ENCODE data around the gene GPC6.

GPC6 gene

DNA sequence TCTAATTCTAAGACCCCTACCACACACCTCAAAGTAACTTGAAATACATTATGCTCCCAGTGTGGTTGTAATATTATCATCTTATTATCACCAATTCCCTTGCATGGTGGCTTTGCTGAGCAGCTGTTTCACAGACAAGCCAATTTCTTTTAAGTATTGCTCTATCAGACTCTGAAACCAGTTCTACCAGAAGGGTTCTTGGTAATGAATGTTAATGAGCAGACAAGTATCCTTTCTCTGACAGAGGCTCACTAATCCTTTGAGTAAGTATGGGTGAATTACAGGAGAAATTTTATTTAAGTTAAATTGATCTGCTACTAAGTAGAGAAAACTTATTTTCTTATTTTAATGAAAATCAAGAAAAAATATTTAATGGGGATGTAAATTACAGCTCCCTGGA is 326.0 kb downstream of the GPC6 start:
- in situ Hi-C loops (cut with HindIII; ENCODE audit: low sequenced_read_pairs) = no loop called here

DNA sequence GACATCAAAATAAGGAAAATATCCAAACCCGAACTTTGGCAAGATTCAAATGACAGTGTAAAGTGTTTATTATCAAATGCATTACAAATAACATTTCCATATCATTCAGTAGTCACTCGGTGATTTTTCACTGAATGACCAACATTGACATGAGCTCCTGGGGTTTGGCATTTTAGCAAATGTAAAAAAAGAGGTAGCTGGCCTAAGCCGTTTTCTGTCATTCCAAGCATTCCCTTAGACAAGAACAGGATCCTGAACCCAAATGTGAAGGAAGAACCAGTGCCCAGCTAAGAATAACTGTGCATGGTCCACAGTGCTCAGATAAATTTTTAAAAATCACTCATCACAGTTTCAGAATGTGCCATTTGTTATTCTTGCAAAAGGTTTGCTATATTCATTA is 327.9 kb downstream of the GPC6 start:
- in situ Hi-C loops (cut with HindIII; ENCODE audit: low sequenced_read_pairs) = no loop called here

DNA sequence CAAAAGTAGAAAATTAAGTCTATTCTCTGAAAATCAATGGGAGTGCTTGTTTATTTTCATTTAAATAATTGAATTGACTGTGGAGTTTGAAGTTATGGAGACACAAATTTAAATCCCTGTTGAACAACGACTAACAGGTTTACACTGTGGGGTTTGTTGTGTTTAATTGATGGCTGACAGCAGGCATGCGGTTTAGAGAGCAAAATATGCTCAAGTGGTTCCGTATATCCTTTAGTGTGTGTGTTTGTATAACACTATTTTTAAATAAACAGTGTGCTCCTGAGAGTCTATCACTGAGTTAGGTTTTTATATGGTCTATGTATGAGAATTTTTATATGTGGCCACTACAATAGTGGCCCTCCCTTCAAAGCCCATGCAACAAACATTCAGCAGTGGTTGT is 332.0 kb downstream of the GPC6 start:
- in situ Hi-C loops (cut with HindIII; ENCODE audit: low sequenced_read_pairs) = no loop called here

DNA sequence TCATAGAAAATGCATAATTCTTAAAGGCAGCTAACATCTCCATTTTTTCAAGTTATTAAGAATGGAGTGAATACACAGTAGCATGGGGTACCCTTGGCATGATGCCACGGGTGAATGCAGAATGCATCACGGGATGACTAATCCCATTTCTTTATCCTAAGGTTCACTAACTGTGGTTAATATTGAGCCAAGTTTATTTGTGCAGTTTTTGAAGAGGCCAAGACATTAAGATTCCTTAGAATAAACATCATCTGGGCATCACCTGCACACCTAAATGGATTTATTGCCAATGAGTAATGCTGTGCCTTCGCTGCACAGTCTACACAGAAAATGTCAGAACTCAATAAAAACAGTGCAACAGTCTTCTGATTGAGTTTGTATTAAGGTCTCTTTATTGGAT is 333.1 kb downstream of the GPC6 start:
- in situ Hi-C loops (cut with HindIII; ENCODE audit: low sequenced_read_pairs) = no loop called here

DNA sequence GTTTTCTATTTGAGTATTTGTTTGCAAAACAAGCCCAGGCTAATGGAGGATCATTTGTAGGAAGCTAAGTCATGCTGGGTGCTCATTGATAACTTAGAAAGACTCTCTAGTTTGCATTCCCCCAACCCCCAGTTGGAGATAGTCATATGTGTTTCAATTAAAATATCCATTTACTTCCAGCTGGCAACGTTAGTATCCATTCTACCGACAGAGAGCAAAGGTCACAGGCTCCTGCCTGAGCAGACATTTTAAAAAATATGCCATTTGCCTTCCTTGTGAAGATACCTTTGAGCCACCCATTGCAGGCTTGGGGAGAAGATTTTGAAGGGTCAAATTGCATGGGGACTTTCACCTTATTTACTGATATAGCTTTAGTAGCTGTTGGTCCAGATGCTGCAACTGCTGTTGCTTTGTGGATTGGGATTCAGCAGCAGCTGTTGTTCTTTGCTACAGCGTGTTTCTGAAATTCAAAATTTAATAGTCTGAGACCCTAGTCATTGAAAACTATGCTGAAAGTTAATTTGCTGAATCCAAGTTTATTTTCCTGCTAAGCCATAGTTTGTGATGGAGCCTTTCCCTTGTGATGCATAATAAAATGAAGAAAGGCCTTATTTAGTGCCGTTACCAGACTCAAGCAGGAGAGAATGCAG is 335.1 kb downstream of the GPC6 start:
- in situ Hi-C loops (cut with HindIII; ENCODE audit: low sequenced_read_pairs) = no loop called here

DNA sequence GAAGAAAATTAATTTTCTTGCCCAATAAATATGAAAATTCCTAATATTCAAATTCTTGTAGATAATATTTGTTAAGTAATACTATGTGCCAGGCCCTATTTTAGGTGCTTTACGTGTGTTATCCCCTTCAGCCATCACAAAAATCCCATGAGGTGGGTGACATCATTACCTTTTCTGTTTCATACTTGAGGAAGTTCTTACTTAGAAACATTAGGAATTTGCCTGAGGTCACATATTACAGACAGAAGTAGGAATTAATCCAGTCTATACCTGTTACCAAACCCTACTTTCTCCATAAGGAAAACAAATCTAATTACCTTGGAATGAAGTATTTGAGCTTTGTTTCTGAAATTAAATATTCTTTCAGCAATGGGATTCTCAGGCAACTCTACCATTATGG is 336.1 kb downstream of the GPC6 start:
- in situ Hi-C loops (cut with HindIII; ENCODE audit: low sequenced_read_pairs) = no loop called here

DNA sequence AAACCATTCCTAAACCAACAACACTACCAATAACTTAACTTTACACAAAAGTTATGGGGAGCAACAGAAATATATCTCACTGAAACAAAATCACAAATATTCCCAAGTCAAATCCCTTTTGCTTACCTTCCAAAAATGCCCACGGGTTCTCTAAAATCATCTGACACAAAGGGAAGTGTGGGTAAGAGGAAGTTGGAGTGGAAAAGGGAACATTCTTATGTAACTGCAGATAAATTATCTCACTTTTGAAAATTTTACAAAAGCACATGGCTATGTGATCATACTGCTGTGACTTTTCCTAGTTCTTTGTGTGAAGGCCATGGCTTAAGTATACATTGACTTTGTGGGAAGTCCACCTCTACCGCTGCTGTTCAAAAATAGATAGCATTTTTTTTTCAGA is 350.5 kb downstream of the GPC6 start:
- in situ Hi-C loops (cut with HindIII; ENCODE audit: low sequenced_read_pairs) = no loop called here

DNA sequence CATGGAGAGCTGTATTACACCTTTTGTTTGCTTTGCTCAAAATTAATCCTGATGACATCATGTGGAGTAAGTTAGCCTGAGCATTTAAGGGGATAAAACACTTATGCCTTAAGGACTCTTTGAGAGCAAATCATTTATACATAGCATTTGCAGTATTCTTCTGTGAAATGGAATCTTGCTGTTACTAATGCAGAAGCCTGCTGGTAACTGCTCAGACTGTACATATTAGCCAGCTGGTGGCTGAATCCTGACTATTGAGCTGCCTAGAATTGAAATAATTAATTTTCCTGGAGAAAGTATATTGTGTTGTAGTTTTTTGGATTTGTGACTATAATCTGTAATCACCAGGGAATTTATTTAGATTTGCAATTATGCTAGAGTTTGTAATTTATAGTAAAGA is 363.2 kb downstream of the GPC6 start:
- in situ Hi-C loops (cut with HindIII; ENCODE audit: low sequenced_read_pairs) = no loop called here

DNA sequence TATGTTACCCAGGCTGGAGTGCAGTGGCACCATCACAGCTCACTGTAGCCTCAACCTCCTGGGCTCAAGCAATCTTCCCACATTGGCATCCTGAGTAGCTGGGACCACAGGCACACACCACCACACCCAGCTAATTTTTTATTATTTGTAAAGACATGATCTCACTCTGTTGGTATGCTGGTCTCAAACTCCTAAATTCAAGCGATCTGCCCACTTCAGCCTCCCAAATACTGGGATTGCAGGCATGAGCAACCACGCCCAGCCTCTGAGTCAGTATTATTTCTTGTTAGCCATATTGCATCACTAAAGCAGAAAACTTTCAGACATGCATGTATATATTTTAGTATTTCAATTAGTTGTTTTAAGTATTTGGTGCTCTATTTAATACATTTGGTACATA is 376.4 kb downstream of the GPC6 start:
- in situ Hi-C loops (cut with HindIII; ENCODE audit: low sequenced_read_pairs) = no loop called here

DNA sequence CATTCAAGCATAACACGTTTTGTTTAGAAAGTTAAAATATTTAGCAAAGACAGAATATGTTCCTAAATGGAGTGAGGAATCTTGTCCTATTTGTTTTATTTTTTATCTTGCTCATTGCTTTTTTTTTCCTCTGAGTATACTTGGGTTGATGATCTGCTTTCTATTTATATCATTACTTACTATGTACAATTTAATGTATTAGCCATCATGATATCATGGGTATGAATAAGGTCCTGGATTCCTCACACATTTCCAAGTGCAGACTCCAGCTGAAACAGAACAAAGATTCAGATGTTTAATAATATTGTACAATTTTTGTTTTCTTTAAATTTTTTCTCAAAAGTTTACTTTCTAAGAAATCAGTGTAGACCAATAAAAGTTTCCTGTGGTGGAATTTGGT is 388.2 kb downstream of the GPC6 start:
- in situ Hi-C loops (cut with HindIII; ENCODE audit: low sequenced_read_pairs) = no loop called here

DNA sequence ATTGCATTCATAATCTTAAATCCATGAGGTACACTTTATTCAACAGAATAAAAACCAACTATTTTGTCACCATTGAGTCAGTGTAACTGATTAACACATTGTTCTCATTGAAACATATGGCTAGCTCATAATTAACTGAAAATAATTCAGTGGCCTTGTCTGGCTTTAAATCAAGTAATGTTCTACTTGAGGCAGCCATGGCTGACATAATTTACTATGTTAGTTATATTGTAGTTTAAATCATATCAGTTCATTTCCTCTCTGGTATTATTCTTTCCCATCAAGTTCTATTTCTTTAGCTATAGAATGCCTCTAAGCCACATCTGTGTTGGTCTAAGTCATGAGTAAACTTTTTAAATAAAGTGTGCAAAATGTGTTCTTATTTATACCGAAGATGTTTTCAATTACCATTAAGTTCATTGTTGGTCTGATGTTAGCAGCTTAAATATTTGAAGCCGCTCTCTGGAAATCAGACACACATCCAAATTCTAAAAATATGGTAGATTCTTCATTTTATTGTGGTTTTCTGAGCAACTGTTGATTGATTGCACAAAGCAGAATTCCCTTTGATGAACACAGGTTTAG is 393.7 kb downstream of the GPC6 start:
- in situ Hi-C loops (cut with HindIII; ENCODE audit: low sequenced_read_pairs) = no loop called here

DNA sequence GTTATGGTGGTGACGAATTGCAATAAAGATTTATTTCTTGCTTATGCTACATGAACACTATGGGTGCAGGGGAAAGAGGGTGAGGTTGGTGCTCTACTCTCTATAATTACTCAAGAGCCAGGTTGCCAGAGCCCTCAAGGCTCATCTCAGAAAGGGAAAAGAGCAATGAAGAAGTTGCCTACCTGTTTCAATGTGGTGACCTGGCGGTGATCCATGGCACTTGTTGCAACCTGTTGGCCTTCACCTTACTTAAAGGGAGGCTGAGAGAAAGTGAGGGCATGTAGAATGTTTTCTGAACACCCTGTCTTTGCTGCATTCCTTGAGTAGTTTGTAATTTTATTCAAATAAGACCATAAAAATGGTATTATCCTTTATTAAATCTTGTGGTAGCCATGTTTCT is 394.4 kb downstream of the GPC6 start:
- in situ Hi-C loops (cut with HindIII; ENCODE audit: low sequenced_read_pairs) = no loop called here

DNA sequence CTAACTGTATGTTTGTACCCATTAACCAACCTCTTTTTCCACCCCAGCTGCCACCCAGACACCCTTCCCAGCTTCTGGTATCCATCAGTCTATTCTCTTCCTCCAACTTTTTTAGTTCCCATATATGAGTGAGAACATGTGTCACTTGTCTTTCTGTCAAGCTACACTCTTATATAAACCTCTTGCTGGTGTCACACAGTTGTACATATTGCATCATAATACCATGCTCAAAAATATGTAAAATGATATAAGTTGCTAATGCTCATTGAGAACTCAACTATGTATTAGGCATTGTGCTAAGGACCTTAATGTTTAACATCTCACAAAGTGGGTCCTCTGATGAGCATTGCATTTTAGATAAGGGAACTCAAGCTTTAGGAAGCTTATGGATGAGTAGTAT is 395.4 kb downstream of the GPC6 start:
- in situ Hi-C loops (cut with HindIII; ENCODE audit: low sequenced_read_pairs) = no loop called here

DNA sequence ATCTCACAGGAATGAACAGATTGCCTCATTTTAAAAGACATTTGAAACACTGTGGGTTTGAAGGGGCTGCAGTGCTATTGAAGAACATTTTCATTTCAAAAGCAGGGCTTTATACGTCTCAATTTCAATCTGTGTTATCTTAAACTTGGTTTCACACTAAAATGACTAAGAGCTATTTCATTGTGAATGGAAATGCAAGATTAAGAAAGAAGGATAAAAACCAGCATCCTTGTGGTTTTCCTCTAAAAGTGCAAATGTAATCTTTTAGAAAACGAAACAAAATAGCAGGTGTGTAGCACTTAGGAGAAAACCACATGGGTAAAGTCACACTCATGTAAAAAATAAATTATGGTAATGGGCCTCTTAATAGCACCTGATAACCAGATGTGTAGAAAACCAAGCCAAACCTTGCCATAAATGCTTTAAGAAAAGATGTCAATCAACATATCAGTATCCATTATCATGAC is 397.7 kb downstream of the GPC6 start:
- in situ Hi-C loops (cut with HindIII; ENCODE audit: low sequenced_read_pairs) = no loop called here

DNA sequence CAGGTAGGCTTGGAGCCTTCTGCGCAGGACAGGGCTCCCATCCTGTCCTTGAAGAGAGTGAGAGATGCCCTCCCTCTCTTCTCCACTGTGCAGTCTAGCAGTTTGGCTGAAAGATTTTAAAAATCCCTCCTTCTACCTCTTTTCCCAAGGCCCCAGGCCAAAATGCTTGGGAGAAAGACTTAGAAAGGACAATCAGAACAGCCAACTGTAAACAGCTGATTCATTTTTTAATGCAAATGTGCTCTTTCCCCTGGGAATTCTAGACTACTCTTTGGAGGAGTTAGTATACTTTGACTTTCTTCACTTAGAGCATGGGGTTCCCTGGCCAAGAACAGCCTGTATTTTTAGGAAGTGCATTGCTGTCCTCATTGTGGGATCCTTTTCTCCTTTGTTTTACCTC is 398.9 kb downstream of the GPC6 start:
- in situ Hi-C loops (cut with HindIII; ENCODE audit: low sequenced_read_pairs) = no loop called here

DNA sequence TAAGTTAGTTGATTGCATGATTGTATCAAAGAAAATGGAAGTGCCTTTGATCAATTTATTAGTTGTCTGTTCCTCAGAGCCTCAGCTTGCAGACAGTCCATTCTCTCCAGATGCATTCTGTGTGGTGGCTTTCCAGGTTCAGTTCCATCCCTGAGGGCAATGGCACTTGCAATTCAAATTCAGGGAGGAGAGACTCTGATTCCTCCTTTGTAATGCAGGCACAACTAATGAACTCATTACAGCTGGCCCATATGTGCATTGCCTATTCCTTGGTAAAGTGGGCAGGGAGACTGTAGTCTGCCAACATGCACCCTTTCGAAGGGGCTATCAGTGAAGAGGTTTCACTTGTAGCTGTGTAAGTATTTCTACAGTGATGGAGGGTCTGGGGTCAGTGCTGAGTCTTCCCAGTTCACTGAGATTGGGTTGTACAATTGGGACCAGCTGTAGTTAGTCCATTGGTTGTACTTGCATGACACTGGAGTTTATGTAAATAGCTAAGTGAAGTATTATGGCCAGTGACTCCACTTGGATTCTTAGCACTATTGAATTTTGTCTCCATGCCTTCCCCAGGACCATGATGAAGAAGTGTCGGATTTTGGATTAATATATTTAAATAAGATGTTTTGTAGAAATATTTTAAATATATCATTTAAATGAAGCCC is 401.7 kb downstream of the GPC6 start:
- in situ Hi-C loops (cut with HindIII; ENCODE audit: low sequenced_read_pairs) = no loop called here

DNA sequence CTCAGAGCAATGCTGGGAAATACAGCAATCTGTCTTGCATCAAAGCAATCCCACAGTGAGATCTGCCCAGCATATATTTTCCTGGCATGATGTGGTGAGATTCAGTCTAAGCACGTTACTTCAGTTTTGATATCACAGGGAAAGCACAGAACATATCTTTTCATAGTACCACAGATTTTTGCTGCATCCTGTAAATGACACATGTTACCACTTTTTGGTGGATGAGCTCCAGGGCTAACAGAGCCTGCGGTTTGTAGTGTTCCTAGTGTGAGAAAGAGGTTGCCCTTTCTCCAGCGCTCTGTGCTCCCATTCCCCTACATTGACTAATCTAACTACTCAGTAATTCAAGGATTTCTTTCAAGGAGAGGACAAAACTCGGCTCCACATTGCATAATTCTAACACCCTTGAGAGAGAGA is 409.0 kb downstream of the GPC6 start:
- in situ Hi-C loops (cut with HindIII; ENCODE audit: low sequenced_read_pairs) = no loop called here

DNA sequence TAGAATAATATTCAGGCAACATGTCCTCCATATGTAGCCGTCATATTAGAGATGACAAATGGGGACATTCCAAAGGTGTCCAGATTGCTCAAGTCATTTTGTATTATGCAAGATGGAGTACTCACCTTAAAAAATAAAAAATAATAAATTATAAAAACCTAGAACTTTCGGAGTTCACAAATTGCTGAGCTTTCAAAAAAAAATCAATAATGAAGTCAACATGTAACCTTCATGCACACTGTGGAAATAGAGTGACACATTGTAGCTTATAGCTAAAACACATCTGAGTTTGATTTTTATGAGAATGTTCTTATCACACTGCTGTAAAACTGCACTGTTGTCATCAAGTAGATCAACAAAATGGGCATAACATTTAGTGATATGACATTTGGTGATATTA is 411.2 kb downstream of the GPC6 start:
- in situ Hi-C loops (cut with HindIII; ENCODE audit: low sequenced_read_pairs) = no loop called here

DNA sequence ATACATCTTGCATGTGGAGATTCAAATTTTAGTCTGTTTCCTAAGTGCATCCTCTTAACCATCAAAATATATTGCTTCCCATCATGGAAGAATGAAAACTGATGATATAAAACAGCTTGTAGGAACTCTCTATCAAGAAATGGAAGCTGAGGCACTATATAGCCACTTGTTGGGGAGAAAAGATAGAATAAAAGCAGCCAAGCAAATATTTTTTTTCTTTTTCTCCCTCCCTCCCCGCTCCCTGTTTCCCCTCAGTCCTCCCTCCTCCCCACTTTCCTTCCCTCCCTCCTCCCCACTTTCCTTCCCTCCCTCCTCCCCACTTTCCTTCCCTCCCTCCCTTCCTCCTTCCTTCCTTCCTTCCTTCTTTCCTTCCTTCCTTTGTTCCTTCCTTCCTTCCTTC is 413.8 kb downstream of the GPC6 start:
- in situ Hi-C loops (cut with HindIII; ENCODE audit: low sequenced_read_pairs) = no loop called here

DNA sequence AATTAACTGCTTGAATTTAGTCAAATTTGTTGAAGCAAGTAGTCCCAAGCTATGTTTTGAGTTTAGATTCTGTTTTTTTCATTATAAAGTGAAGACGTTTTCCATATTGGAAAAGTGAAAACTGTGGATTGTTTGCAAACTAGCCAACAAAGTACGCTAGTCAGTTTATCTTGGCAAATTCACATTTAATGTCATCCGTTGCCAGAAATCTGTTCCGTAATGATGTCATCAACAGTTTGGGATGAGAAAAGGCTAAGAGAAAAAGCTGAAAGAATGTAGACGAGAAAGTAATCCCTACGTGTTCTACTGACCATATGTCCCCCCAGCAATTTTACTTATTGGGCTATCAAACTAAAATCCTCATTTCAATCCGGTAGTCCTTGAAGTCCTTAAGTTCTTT is 419.6 kb downstream of the GPC6 start:
- in situ Hi-C loops (cut with HindIII; ENCODE audit: low sequenced_read_pairs) = no loop called here

DNA sequence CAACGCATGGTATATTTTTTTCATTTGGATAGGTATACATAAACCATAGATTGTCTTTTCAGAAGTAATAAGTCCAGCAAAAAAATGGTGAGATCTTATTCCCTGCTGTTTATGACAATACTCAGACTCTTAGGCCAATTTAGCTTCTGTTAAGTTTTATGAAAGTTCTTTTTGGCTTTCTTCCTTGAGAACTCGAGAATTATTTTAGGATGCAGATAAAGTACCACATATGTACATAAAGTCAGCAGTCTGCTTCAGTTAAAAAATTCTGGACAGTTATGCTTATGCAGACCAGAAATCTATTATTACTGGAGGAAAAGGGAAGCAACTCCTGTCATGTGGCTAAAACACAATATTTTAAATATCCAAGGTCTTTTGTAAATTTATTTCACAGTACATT is 422.9 kb downstream of the GPC6 start:
- in situ Hi-C loops (cut with HindIII; ENCODE audit: low sequenced_read_pairs) = no loop called here

DNA sequence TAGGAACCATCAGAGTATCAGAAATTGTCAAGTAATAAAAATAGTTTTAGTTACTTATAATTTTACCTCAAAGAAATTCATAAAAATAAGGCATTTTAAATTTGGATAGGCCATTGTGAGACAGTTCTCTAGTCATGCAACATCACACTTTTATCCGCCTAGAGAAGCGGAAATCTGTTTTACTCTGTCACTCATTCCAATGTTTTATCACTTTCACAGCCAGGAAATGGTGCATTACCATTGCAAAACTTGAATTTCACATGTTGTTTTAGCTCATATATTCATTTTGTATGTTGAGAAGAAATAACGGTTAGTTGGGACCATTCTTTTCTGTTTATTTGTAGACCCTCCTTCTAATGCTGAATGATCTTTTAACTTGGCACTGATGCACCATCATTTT is 427.2 kb downstream of the GPC6 start:
- in situ Hi-C loops (cut with HindIII; ENCODE audit: low sequenced_read_pairs) = no loop called here

DNA sequence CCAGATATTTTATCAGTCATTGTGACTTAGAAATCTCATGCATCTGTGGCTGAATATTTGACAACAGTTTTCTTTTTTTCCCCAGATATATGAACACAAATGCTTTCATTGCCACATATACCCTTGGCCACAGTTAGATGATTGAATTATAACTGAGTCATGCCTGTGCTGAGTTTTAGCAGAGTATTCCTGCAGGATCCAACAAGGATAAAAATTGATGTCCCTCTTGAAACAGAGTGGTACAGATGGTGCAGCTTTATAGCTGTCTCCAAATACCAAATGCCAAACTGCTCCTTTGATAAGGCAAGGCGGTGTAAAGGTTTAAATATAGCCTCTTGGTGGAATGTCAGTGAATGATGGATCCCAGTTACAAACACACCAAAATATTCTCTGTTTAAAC is 428.5 kb downstream of the GPC6 start:
- in situ Hi-C loops (cut with HindIII; ENCODE audit: low sequenced_read_pairs) = no loop called here
